22Rv1 (cell line): ENCODE results near the gene PTPRC.

Experiments
- H3K27ac ChIP-seq: fragments of 450-650 bp; 2 replicates; pipeline ENCODE4 v1.5.1; 2017
- CTCF ChIP-seq: fragments of 450-650 bp; IDR thresholded peaks from 2 replicates; pipeline ENCODE4 v1.5.1; 2017; ENCODE audit warnings: mild to moderate bottlenecking
- ZFX ChIP-seq: fragments of 450-650 bp; IDR thresholded peaks from 2 replicates; pipeline ENCODE4 v1.6.1; 2017; ENCODE audit warnings: antibody characterized with exemption, borderline replicate concordance

PTPRC gene

GRCh38 chr1:198630863-198631262 lies 8.0 kb upstream of the PTPRC start:
- TF ChIP-seq ZFX (no peak), CTCF (no peak)

GRCh38 chr1:198631292-198631691 lies 7.5 kb upstream of the PTPRC start:
- no peak overlapping the region for H3K27ac ChIP-seq
- TF ChIP-seq ZFX (no peak), CTCF (no peak)

More at GRCh38 chr1:198630863-198631262, 8.0 kb upstream of the PTPRC start:
- no peak overlapping the region for H3K27ac ChIP-seq

DNA sequence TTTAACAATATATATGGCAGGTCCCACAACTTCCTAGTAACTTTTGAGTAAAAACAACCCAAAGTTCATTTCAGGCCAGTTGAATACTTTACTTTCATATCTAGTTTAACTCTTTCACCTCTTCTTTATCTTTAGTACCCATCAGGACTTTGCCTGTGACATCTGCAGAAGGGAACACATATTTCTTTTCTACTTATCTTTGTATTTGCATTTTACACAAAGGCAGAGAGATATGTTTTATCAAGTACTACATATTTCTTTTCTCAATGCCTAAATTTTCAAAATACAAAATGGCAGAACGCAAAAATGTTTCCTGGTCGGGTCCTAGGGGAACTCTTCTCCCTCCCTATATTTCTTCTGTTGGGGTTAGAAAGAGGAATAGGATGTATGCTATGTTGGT lies 6.8 kb upstream of the PTPRC start:
- TF ChIP-seq ZFX (no peak), CTCF (no peak)
- no peak overlapping the region for H3K27ac ChIP-seq

DNA sequence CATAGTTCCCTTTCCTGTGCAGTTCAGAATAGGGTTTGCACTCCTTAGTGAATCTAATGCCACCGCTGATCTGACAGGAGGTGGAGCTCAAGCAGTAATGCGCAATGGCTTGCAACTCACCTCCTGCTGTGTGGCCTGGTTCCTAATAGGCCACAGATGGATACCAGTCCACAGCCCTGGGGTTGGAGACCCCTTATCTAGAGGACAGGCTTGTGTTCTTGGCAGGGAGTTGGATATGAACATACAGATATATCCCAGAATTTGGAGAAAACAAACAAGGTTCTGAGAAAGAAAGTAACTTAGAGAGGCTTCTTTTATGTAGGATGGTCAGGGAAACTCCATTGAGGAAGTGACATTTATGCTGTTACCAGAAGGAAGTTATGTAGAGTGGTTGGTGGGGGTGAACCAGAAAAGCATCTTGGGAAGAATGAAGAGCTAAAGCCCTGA lies 5.1 kb upstream of the PTPRC start:
- no peak for TF ChIP-seq CTCF
- no peak for TF ChIP-seq ZFX
- H3K27ac ChIP-seq = no peak overlapping the region

DNA sequence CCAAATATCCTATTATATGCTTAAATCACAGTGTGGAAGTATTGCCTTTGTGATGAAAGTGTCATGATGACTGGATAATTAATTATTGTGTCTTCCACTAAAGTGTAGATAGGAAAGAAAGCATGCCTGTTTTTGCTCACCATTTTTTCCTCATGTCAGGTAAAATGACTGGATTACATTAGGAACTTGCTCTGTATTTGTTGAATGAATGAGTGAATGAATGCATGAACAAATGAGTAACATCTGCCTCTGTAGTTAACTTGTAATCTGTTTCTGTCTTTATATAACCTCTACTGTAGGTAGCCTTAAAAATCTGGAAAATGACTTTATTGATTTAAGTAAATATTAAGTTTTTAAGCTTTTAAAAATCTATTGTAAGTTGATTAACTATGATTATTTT lies 2.9 kb upstream of the PTPRC start:
- H3K27ac ChIP-seq = no peak overlapping the region
- no peak for TF ChIP-seq CTCF
- TF ChIP-seq ZFX = no peak

- TF ChIP-seq ZFX = no peak
- no peak for TF ChIP-seq CTCF
- no peak overlapping the region for H3K27ac ChIP-seq
Measured at GRCh38 chr1:198636391-198636790, 2.4 kb upstream of the PTPRC start.

GRCh38 chr1:198637157-198637556 lies 1.7 kb upstream of the PTPRC start:
- TF ChIP-seq CTCF (no peak), ZFX (no peak)
- no peak overlapping the region for H3K27ac ChIP-seq
